IMR-90 (cell line): ENCODE data around the gene ZNF575. TPM values are rescaled to one million over a fixed set of nuclear protein-coding genes. Genes with fewer than 3 reads are reported as not detected.

Experiments used
- ATAC-seq: fragments of 200-7000 bp; cut with Tn5 transposase; 2 replicates; pipeline ENCODE4 v1.9.1; 2020; ENCODE audit warnings: low read depth, mild to moderate bottlenecking, moderate library complexity
- BruUV-seq: library from RNA; stranded (reverse); fragments of 400-500 nt; replicated peaks from 2 replicates; lab custom pipeline; 2021; lab: Mats Ljungman, UMichigan
- CTCF ChIA-PET: fragments of 300-600 bp; formaldehyde crosslinking; extraction: SDS; loops from one replicate; lab custom pipeline; 2021; ENCODE audit warnings: antibody characterized with exemption; lab: Yijun Ruan, JAX
- POLR2A ChIA-PET: fragments of 300-600 bp; sonication (Branson Sonifier 250); formaldehyde crosslinking; loops from one replicate; lab custom pipeline; 2022; ENCODE audit warnings: antibody characterized with exemption; ENCODE audit not compliant: unreplicated experiment; lab: Charles Lee
- DNase-seq: peaks from one replicate; pipeline ENCODE4 v3.0.0; 2013
- H2AFZ ChIP-seq: replicated peaks from 2 replicates; pipeline ENCODE3; 2013; ENCODE audit warnings: low read length, mild to moderate bottlenecking; ENCODE audit not compliant: poor library complexity
- H2AK5ac ChIP-seq: 2 replicates; pipeline ENCODE4 v1.6.1; 2013; ENCODE audit warnings: low read depth, low read length, inconsistent platforms
- H2AK9ac ChIP-seq: replicated peaks from 2 replicates; pipeline ENCODE3; 2013; ENCODE audit warnings: mild to moderate bottlenecking, low read depth, low read length, moderate library complexity; ENCODE audit not compliant: poor library complexity
- H2BK120ac ChIP-seq: 2 replicates; pipeline ENCODE4 v1.6.1; 2013; ENCODE audit warnings: low read depth, low read length, inconsistent platforms
- H2BK15ac ChIP-seq: 3 replicates; pipeline ENCODE4 v1.6.1; 2013; ENCODE audit warnings: low read depth, low read length, inconsistent platforms
- H2BK20ac ChIP-seq: 2 replicates; pipeline ENCODE4 v1.6.1; 2013; ENCODE audit warnings: low read depth, mild to moderate bottlenecking, inconsistent platforms, low read length, moderate library complexity
- H2BK5ac ChIP-seq: 2 replicates; pipeline ENCODE4 v1.6.1; 2013; ENCODE audit warnings: mild to moderate bottlenecking, low read depth, low read length, inconsistent platforms; ENCODE audit not compliant: poor library complexity, severe bottlenecking
- H3K14ac ChIP-seq: replicated peaks from 2 replicates; pipeline ENCODE4 v1.6.1; 2013; ENCODE audit warnings: low read depth, low read length, inconsistent platforms
- H3K18ac ChIP-seq: 2 replicates; pipeline ENCODE4 v1.6.1; 2013; ENCODE audit warnings: low read depth, low read length, control low read depth
- H3K23ac ChIP-seq: 2 replicates; pipeline ENCODE4 v1.6.1; 2013; ENCODE audit warnings: low read depth, low read length, inconsistent platforms
- H3K27ac ChIP-seq: 2 replicates; pipeline ENCODE4 v1.5.1; 2013; ENCODE audit warnings: mild to moderate bottlenecking, control low read depth, low read length; ENCODE audit not compliant: insufficient read depth
- H3K27me3 ChIP-seq: 2 replicates; pipeline ENCODE4 v1.6.1; 2013; ENCODE audit warnings: low read length; ENCODE audit not compliant: control insufficient read depth, insufficient read depth
- H3K36me3 ChIP-seq: 2 replicates; pipeline ENCODE4 v1.6.1; 2013; ENCODE audit warnings: low read length, mixed read lengths; ENCODE audit not compliant: control insufficient read depth, insufficient read depth
- H3K4ac ChIP-seq: 2 replicates; pipeline ENCODE4 v1.6.1; 2013; ENCODE audit warnings: low read depth, low read length, inconsistent platforms
- H3K4me1 ChIP-seq: 2 replicates; pipeline ENCODE4 v1.6.1; 2013; ENCODE audit warnings: low read length, mixed read lengths; ENCODE audit not compliant: control insufficient read depth, insufficient read depth
- H3K4me2 ChIP-seq: 2 replicates; pipeline ENCODE4 v1.6.1; 2013; ENCODE audit warnings: low read depth, mild to moderate bottlenecking, control low read depth, low read length, moderate library complexity
- H3K4me3 ChIP-seq: 2 replicates; pipeline ENCODE4 v1.5.1; 2013; ENCODE audit warnings: low read depth, mild to moderate bottlenecking, control low read depth, low read length, moderate library complexity; ENCODE audit not compliant: insufficient read depth
- H3K56ac ChIP-seq: 2 replicates; pipeline ENCODE4 v1.6.1; 2013; ENCODE audit warnings: low read length, inconsistent platforms; ENCODE audit not compliant: insufficient read depth; ENCODE audit errors: extremely low read depth
- H3K79me1 ChIP-seq, 2 experiments: 2 replicates each; pipeline ENCODE4 v1.6.1; 2013; ENCODE audit warnings: low read length in 2 of 2, inconsistent platforms in 1 of 2, low read depth in 1 of 2
- H3K9ac ChIP-seq: 2 replicates; pipeline ENCODE4 v1.6.1; 2013; ENCODE audit warnings: low read depth, low read length, control low read depth
- H3K9me1 ChIP-seq: 2 replicates; pipeline ENCODE4 v1.6.1; 2013; ENCODE audit warnings: low read length, inconsistent platforms; ENCODE audit not compliant: insufficient read depth
- H3K9me3 ChIP-seq: 2 replicates; pipeline ENCODE4 v1.6.1; 2013; ENCODE audit warnings: low read length; ENCODE audit not compliant: control insufficient read depth, insufficient read depth
- H4K20me1 ChIP-seq: 2 replicates; pipeline ENCODE4 v1.6.1; 2013; ENCODE audit warnings: low read length, inconsistent platforms; ENCODE audit not compliant: insufficient read depth
- H4K5ac ChIP-seq: 2 replicates; pipeline ENCODE4 v1.6.1; 2013; ENCODE audit warnings: mild to moderate bottlenecking, low read depth, low read length, control low read depth
- H4K8ac ChIP-seq, 2 experiments: 2 replicates each; pipeline ENCODE4 v1.6.1; 2013; ENCODE audit warnings: low read depth in 2 of 2, low read length in 2 of 2, control low read depth in 1 of 2, inconsistent platforms in 1 of 2
- H4K91ac ChIP-seq: 2 replicates; pipeline ENCODE4 v1.6.1; 2013; ENCODE audit warnings: low read depth, low read length, inconsistent platforms; ENCODE audit not compliant: insufficient read depth
- BHLHE40 ChIP-seq: fragments of 150-350 bp; IDR thresholded peaks from 2 replicates; pipeline ENCODE4 v1.6.1; 2016; ENCODE audit warnings: mild to moderate bottlenecking, low read depth, low read length
- CEBPB ChIP-seq: IDR thresholded peaks from 2 replicates; pipeline ENCODE4 v1.6.1; 2012; ENCODE audit warnings: low read depth, low read length, improper control_type of control experiment
- CHD1 ChIP-seq: IDR thresholded peaks from 2 replicates; pipeline ENCODE4 v1.6.1; 2012; ENCODE audit warnings: low read depth, low read length, improper control_type of control experiment
- CTCF ChIP-seq: conservative IDR thresholded peaks from 2 replicates; pipeline ENCODE4 v1.5.1; 2012; ENCODE audit warnings: mild to moderate bottlenecking, low read depth, low read length, improper control_type of control experiment
- FOS ChIP-seq: fragments of 150-350 bp; IDR thresholded peaks from 2 replicates; pipeline ENCODE4 v1.6.1; 2016; ENCODE audit warnings: low read depth, low read length
- MAFK ChIP-seq: IDR thresholded peaks from 2 replicates; pipeline ENCODE4 v1.6.1; 2012; ENCODE audit warnings: low read depth, low read length, improper control_type of control experiment
- MXI1 ChIP-seq: IDR thresholded peaks from 2 replicates; pipeline ENCODE4 v1.6.1; 2012; ENCODE audit warnings: low read depth, mild to moderate bottlenecking, low read length, moderate library complexity, borderline replicate concordance
- NFE2L2 ChIP-seq: fragments of 150-350 bp; IDR thresholded peaks from 2 replicates; pipeline ENCODE4 v1.6.1; 2016; ENCODE audit warnings: low read depth, mild to moderate bottlenecking, low read length
- POLR2A ChIP-seq: IDR thresholded peaks from 2 replicates; pipeline ENCODE4 v1.6.1; 2012; ENCODE audit warnings: mild to moderate bottlenecking, low read depth, low read length
- RAD21 ChIP-seq: IDR thresholded peaks from 2 replicates; pipeline ENCODE4 v1.6.1; 2012; ENCODE audit warnings: low read length, improper control_type of control experiment
- RCOR1 ChIP-seq: IDR thresholded peaks from 2 replicates; pipeline ENCODE4 v1.6.1; 2012; ENCODE audit warnings: mild to moderate bottlenecking, low read length, improper control_type of control experiment; ENCODE audit not compliant: insufficient replicate concordance
- RFX5 ChIP-seq: IDR thresholded peaks from 2 replicates; pipeline ENCODE4 v1.8.0; 2012; ENCODE audit warnings: low read depth, mild to moderate bottlenecking, low read length, moderate library complexity
- SMC3 ChIP-seq: fragments of 150-350 bp; IDR thresholded peaks from 2 replicates; pipeline ENCODE4 v1.6.1; 2016; ENCODE audit warnings: low read depth, mild to moderate bottlenecking, antibody characterized with exemption, low read length, moderate library complexity
- WGBS, 2 experiments: methylation state at CpG; one replicate each; pipeline versions ENCODE4 v1.1.5 to v1.1.7; 2013; ENCODE audit warnings: missing lambda C conversion rate in 2 of 2; ENCODE audit not compliant: insufficient read length in 1 of 2; ENCODE audit errors: extremely low coverage in 2 of 2; 5-methylcytosine and 5-hydroxymethylcytosine counted together
- dilution Hi-C: fragments of 300-500 bp; cut with HindIII; formaldehyde crosslinking; loops from one replicate; pipeline ENCODE4 v1.14.3; 2018; ENCODE audit warnings: low sequenced_read_pairs; ENCODE audit not compliant: unreplicated experiment
- in situ Hi-C: fragments of 300-500 bp; cut with MboI; formaldehyde crosslinking; loops from 3 replicates; pipeline ENCODE4 v1.14.3; 2019; ENCODE audit warnings: low sequenced_read_pairs, inconsistent platforms, mixed read lengths
- intact Hi-C: fragments of 100-400 bp; cut with micrococcal nuclease; formaldehyde crosslinking; loops from 2 replicates; pipeline ENCODE4 v1.10.0; 2022
- polyA plus RNA-seq, 3 experiments: library from polyadenylated mRNA; depleted of rRNA; stranded (reverse); fragments of >200 nt; gene quantifications; 2 replicates each; pipeline ENCODE4 v1.2.3, GENCODE V29; 2012; ENCODE audit warnings: low replicate concordance in 1 of 3
- total RNA-seq: library from RNA; depleted of rRNA; stranded (reverse); fragments of >200 nt; gene quantifications from 2 replicates; pipeline ENCODE4 v1.2.3, GENCODE V29; 2012
- TF ChIP-seq, protein P1 (sequence below): fragments of 150-350 bp; IDR thresholded peaks from 2 replicates; pipeline ENCODE4 v1.6.1; 2017; ENCODE audit warnings: mild to moderate bottlenecking, antibody characterized with exemption, low read length, low read depth

ZNF575 gene
- total and polyA plus RNA-seq, 2 of the 4 experiments (the other 2 are of a cell fraction) = 0.77 TPM; not detected in 1

GRCh38 chr19:43518051-43518450 is 14.9 kb upstream of the ZNF575 start:
- Histone ChIP-seq H3K27ac (no peak overlapping the region), H2BK5ac (no peak overlapping the region), H2AK9ac (no peak overlapping the region), H2BK20ac (0 out of 2 replicates have a peak overlapping the region, but pooled peaks have one; percentile 10), H2AFZ (no peak overlapping the region), H3K14ac (no peak overlapping the region), H3K23ac (no peak overlapping the region), H3K9me3 (no peaks in the 10 kb centered on the region), H3K4me3 (no peak overlapping the region), H3K79me1 (peaks cover 21 to 39% of the 10 kb centered on the region in 2 experiments), H3K4ac (no peak overlapping the region), H3K18ac (no peak overlapping the region), H3K9ac (no peak overlapping the region), H3K9me1 (peaks cover 3% of the 10 kb centered on the region), H4K5ac (no peak overlapping the region), H3K4me2 (no peak overlapping the region), H4K91ac (no peak overlapping the region), H2BK120ac (no peak overlapping the region), H3K27me3 (no peaks in the 10 kb centered on the region), H4K8ac (no peak overlapping the region), H3K36me3 (peaks cover 3% of the 10 kb centered on the region), H3K56ac (no peak overlapping the region), H2AK5ac (no peak overlapping the region), H3K4me1 (no peaks in the 10 kb centered on the region), H4K20me1 (no peaks in the 10 kb centered on the region), H2BK15ac (no peak overlapping the region)
- BruUV-seq = no TSS peak
- ChIA-PET POLR2A (no interaction called here), CTCF (interaction anchor here (0.7 to 3.0 kb wide), 2 partner anchors 71 to 733 kb away, joined by 3 to 23 read pairs; no protein-coding TSS in a partner anchor)
- intact Hi-C loops (no loop called here), in situ Hi-C loops (no loop called here), dilution Hi-C loops (no loop called here)
- no peak for TF ChIP-seq MXI1
- TF ChIP-seq SMC3 = no peak
- TF ChIP-seq CTCF = no peak
- no peak for TF ChIP-seq NFE2L2
- TF ChIP-seq POLR2A = no peak
- TF ChIP-seq CHD1 = no peak
- no peak for TF ChIP-seq MAFK
- TF ChIP-seq RFX5 = no peak
- no peak for TF ChIP-seq RCOR1
- TF ChIP-seq, protein P1, sequence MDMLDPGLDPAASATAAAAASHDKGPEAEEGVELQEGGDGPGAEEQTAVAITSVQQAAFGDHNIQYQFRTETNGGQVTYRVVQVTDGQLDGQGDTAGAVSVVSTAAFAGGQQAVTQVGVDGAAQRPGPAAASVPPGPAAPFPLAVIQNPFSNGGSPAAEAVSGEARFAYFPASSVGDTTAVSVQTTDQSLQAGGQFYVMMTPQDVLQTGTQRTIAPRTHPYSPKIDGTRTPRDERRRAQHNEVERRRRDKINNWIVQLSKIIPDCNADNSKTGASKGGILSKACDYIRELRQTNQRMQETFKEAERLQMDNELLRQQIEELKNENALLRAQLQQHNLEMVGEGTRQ = no peak
- no peak for TF ChIP-seq FOS
- no peak for TF ChIP-seq BHLHE40
- no peak for TF ChIP-seq RAD21
- TF ChIP-seq CEBPB = no peak
- WGBS, 2 experiments = no CpG with 5 or more reads among the region's 4 CpGs
- DNase-seq (no peak), ATAC-seq (no peak)
